GF-D8 (cell line): Measurements from ENCODE around the gene TOP3A.
"Not testable (repeated sequence)": the region's sequence is repeated elsewhere in the genome, so short reads cannot be mapped to it uniquely, and the experiment has no call there.

Experiments used
- DNase-seq: peaks from one replicate; lab custom pipeline; 2025; lab: John Stamatoyannopoulos, UW

TOP3A gene

GRCh38 chr17:18324140-18325050 is 9.6 kb upstream of the TOP3A start:
- no peak for DNase-seq

- DNase-seq: no peak
These were observed 8.8 kb upstream of the TOP3A start for GRCh38 chr17:18323507-18324139.

GRCh38 chr17:18323007-18323406 is 8.2 kb upstream of the TOP3A start:
- no peak for DNase-seq

- no peak for DNase-seq
These were observed 7.7 kb upstream of the TOP3A start for GRCh38 chr17:18322522-18322921.

GRCh38 chr17:18321309-18321708 is 6.5 kb upstream of the TOP3A start:
- DNase-seq: no peak

GRCh38 chr17:18320301-18320700 is 5.5 kb upstream of the TOP3A start:
- no peak for DNase-seq

GRCh38 chr17:18319604-18320256 is 4.9 kb upstream of the TOP3A start:
- no peak for DNase-seq

GRCh38 chr17:18318771-18319450 is 4.1 kb upstream of the TOP3A start:
- no peak for DNase-seq

GRCh38 chr17:18318117-18318516 is 3.3 kb upstream of the TOP3A start:
- DNase-seq: no peak

GRCh38 chr17:18315961-18316360 is 1.2 kb upstream of the TOP3A start:
- no peak for DNase-seq

- peak; percentile 42 for DNase-seq
These were observed 748 bp upstream of the TOP3A start for GRCh38 chr17:18315562-18315922.

GRCh38 chr17:18314059-18314730 is 599 bp downstream of the TOP3A start:
- DNase-seq: no peak

- DNase-seq: no peak
These were observed 5.6 kb downstream of the TOP3A start for GRCh38 chr17:18309202-18309601.

GRCh38 chr17:18303206-18303605 is 11.6 kb downstream of the TOP3A start:
- DNase-seq: not testable (repeated sequence)

- DNase-seq: no peak
These were observed 13.9 kb downstream of the TOP3A start for GRCh38 chr17:18300725-18301480.

GRCh38 chr17:18298061-18298460 is 16.7 kb downstream of the TOP3A start:
- DNase-seq: not testable (repeated sequence)

- DNase-seq: no peak
These were observed 22.9 kb downstream of the TOP3A start for GRCh38 chr17:18291718-18292540.

- DNase-seq: no peak
These were observed 29.5 kb downstream of the TOP3A start for GRCh38 chr17:18285296-18285695.

GRCh38 chr17:18281788-18282187 is 33.0 kb downstream of the TOP3A start:
- no peak for DNase-seq

GRCh38 chr17:18280766-18281371 is 33.9 kb downstream of the TOP3A start:
- DNase-seq: no peak
